AML-193 (cell line): ENCODE results near the gene LRP1B.
A peak's percentile ranks its signal among the peaks of the same experiment; 100 is the strongest.

Experiments used
- DNase-seq, 2 experiments: peaks; one replicate each; lab custom pipeline; 2025; lab: John Stamatoyannopoulos, UW

LRP1B gene

GRCh38 chr2:141589314-141589713 is 541.5 kb downstream of the LRP1B start:
- no peak for DNase-seq

GRCh38 chr2:141586985-141587384 is 543.8 kb downstream of the LRP1B start:
- DNase-seq: no peak

- DNase-seq: no peak
Observed at GRCh38 chr2:141582213-141582612, 548.6 kb downstream of the LRP1B start.

- no peak for DNase-seq
Observed at GRCh38 chr2:141579071-141579470, 551.7 kb downstream of the LRP1B start.

GRCh38 chr2:141570474-141571131 is 560.2 kb downstream of the LRP1B start:
- DNase-seq: no peak

GRCh38 chr2:141569941-141570340 is 560.9 kb downstream of the LRP1B start:
- no peak for DNase-seq

GRCh38 chr2:141565597-141565996 is 565.2 kb downstream of the LRP1B start:
- DNase-seq: no peak

- DNase-seq: no peak
Observed at GRCh38 chr2:141560723-141561122, 570.1 kb downstream of the LRP1B start.

GRCh38 chr2:141557329-141558095 is 573.3 kb downstream of the LRP1B start:
- DNase-seq: peak; percentile 87 to 94

GRCh38 chr2:141555876-141556470 is 574.8 kb downstream of the LRP1B start:
- DNase-seq: no peak

- peak; percentile 39 to 44 for DNase-seq
Observed at GRCh38 chr2:141554810-141555209, 576.0 kb downstream of the LRP1B start.

- peak; percentile 23 to 55 for DNase-seq
Observed at GRCh38 chr2:141534666-141535362, 596.0 kb downstream of the LRP1B start.

- DNase-seq: no peak
Observed at GRCh38 chr2:141529659-141530058, 601.2 kb downstream of the LRP1B start.

GRCh38 chr2:141528990-141529389 is 601.8 kb downstream of the LRP1B start:
- DNase-seq: no peak

- DNase-seq: no peak
Observed at GRCh38 chr2:141526760-141527159, 604.1 kb downstream of the LRP1B start.

- no peak for DNase-seq
Observed at GRCh38 chr2:141524777-141525176, 606.0 kb downstream of the LRP1B start.

GRCh38 chr2:141523199-141523598 is 607.6 kb downstream of the LRP1B start:
- DNase-seq: no peak

- DNase-seq: no peak
Observed at GRCh38 chr2:141522702-141523101, 608.1 kb downstream of the LRP1B start.

- no peak for DNase-seq
Observed at GRCh38 chr2:141522048-141522447, 608.8 kb downstream of the LRP1B start.

- no peak for DNase-seq
Observed at GRCh38 chr2:141519906-141520305, 610.9 kb downstream of the LRP1B start.

- no peak for DNase-seq
Observed at GRCh38 chr2:141517852-141518421, 612.9 kb downstream of the LRP1B start.

GRCh38 chr2:141517180-141517851 is 613.5 kb downstream of the LRP1B start:
- no peak for DNase-seq
